Measurements from ENCODE around the gene FHOD3.
"Not testable (repeated sequence)": the region's sequence is repeated elsewhere in the genome, so short reads cannot be mapped to it uniquely, and the experiment has no call there.

Gene FHOD3

GRCh38 chr18:36455931-36456330, 158.4 kb downstream of the FHOD3 start:
- no peak for DNase-seq

DNA sequence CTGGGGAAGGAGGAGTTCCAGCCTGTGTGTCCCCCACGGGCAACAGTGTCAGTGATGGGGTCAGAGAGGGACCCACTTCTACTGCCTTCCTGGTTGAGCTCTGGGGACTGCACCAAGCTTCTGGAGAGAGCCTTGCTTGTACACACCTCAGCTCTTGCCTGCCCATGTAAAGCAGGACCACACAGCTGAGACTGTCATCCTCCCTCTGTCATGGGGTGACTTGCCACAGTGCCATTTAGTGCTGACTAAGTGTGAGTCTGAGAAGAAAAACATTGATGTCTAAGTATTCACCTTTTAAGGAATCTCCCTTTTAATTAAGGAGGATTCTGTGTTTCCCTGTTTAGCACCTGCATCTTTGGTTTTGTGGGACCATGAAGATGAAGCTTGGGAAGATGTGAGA, 159.1 kb downstream of the FHOD3 start:
- DNase-seq: no peak

GRCh38 chr18:36457683-36458082, 160.2 kb downstream of the FHOD3 start:
- DNase-seq: no peak

- DNase-seq: no peak
These were observed 160.8 kb downstream of the FHOD3 start for GRCh38 chr18:36458306-36458705.

- no peak for DNase-seq
These were observed 161.7 kb downstream of the FHOD3 start for GRCh38 chr18:36459203-36459602.

DNA sequence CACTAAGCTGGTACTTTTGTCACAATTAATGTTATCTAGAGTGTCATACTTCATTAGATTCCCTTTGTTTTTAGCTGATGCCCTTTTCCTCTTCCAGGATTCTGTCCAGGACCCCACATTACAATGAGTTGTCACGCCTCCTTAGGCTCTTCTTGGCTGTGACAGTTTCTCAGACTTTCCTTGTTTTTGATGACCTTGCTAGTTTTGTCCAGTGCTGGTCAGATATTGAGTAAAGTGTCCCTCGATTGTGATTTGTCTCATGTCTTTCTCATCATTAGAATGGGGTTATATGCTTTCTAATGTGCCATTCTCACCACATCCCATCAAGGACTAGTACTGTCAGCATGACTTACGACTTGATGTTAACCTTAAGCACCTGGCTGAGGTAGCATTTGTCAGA, 162.3 kb downstream of the FHOD3 start:
- no peak for DNase-seq

DNA sequence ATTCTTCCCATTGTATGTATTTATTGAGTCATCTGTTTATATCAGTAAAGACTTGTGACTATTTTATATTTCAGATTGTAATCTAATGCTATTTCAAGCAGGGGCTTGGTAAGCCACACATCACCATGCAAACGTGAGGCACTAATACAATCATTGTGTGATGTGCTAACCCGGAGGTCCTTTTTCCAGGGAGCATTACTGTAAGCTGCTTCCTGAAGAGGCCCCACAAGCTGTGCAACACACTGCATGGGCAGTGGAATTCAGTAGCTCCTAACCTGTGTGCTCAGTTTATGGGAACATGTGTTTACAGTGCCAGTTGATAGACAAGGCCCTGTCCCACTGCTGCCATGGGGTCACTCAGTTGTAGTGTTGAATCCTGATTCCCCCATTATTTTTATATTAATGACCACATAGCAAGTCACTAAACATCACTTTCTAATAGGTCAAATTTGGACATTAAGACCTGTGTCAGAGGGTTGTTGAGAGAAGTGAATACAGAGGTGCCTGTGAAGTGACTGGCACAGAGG, 162.9 kb downstream of the FHOD3 start:
- no peak for DNase-seq

DNA sequence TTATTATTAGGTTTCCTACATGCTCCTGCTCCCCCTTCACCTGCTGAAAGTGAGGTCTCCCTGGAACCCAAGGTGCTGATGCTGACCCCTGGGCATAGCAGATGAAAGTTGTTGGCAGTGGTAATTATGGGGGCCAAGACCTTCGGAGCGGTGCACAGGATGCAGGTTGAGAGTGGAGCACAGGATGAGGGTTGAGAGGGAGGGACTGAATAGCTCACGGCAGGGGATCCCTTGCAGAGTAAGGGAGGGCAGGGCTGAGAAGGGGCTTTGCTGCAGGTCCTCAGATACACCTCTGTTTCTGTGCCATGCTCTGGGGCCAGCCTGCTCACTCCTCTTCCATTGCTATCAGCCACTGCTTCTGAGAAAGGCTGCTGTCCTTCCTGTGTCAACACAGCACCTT, 163.3 kb downstream of the FHOD3 start:
- no peak for DNase-seq

- no peak for DNase-seq
These were observed 164.1 kb downstream of the FHOD3 start for GRCh38 chr18:36461551-36461987.

DNA sequence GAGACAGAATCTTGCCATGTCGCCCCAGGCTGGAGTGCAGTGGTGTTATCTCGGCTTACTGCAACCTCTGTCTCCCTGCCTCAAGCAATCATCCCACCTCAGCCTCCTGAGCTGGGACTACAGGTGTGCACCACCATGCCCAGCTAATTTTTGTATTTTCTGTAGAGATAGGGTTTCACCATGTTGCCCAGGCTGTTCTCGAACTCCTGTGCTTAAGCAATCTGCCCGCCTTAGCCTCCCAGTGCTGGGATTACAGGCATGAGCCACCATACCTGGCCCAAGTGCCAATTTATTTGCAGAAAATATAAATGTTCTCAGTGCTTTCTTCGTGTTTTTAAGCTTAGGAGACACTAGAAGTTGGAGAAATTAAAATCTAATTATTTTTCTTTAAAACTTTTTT, 166.0 kb downstream of the FHOD3 start:
- not testable (repeated sequence) for DNase-seq

- no peak for DNase-seq
These were observed 166.7 kb downstream of the FHOD3 start for GRCh38 chr18:36464126-36464651.

GRCh38 chr18:36465276-36465675, 167.8 kb downstream of the FHOD3 start:
- no peak for DNase-seq

GRCh38 chr18:36465970-36466369, 168.5 kb downstream of the FHOD3 start:
- no peak for DNase-seq

DNA sequence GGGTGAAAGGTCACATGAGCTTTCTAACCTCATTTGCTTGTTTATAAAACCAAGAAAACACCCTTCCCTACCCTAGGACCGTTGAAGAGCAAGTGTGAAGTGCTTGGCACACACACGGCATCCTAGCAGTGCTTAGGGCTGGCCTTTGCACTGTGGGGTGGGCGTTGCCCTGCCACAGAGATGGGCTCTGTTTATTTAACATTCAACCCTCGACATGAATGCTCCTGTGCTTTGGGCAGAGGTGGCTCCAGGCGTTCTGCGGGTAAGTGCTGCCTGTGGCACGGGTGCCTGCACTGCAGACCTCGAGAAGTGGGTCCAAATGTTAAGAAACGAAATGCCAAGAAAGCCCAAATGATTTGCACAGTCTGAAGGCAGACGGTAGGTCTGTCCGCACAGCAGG, 170.1 kb downstream of the FHOD3 start:
- DNase-seq: no peak

DNA sequence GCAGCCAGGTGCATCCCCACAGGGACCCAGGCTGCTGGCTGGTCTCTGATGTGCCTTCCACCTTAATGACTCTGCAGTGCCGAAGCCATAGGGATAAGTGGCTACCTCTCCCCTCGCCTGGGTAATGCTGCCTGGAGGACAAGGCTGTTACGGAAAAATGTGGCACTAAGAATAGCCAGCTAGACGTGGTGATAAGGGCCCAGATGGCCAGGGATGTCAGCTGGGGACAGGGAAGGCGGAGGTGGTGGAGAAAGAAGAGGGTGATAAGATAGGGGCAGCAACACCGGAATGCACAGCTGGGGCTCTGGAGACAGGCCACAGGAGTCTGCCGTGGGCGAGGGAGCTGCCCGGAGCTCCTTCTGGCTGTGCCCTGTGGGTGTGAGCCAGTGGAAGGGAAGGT, 170.6 kb downstream of the FHOD3 start:
- DNase-seq: no peak

DNA sequence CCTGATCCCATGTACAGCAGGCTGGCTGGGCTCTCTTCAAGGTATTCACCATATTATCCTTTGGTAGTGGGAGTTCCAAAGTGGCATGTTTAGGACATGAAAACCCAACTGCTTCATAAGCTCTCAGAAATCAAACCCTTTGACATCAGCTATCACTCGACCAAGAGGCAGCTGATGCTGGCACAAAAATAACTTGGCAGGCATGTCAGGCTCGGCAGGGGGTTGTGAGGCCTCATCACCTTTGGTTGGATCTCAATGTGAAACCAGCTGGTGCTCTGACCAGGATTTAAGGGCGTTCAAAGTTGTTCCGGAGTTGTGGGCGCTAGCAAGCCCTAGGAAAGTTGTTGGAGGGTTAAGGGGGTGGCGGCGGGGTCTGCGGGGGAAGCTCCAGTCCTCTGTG, 171.9 kb downstream of the FHOD3 start:
- no peak for DNase-seq

DNA sequence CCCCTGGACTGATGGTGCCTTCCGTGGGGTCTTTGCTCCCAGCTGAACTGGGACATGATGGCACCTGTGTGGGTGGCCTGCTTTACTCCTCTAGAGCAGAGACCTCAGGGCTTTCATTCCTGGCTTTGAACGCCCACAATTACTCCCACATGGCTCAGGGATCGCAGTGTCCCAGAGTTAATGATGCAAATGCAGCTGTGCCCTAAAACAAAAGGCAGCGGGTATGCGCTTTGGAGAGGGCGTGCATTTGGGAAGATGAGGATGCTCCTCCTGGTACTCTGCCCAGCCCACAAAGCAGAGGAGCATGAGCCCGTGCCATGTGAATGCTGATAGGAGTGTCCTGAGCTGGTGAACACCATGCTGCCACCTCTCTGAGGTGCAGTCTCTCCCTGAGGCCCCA, 173.4 kb downstream of the FHOD3 start:
- no peak for DNase-seq

GRCh38 chr18:36471393-36471792, 173.9 kb downstream of the FHOD3 start:
- DNase-seq: no peak

- no peak for DNase-seq
These were observed 178.9 kb downstream of the FHOD3 start for GRCh38 chr18:36476433-36476832.

GRCh38 chr18:36477776-36478175, 180.3 kb downstream of the FHOD3 start:
- no peak for DNase-seq

DNA sequence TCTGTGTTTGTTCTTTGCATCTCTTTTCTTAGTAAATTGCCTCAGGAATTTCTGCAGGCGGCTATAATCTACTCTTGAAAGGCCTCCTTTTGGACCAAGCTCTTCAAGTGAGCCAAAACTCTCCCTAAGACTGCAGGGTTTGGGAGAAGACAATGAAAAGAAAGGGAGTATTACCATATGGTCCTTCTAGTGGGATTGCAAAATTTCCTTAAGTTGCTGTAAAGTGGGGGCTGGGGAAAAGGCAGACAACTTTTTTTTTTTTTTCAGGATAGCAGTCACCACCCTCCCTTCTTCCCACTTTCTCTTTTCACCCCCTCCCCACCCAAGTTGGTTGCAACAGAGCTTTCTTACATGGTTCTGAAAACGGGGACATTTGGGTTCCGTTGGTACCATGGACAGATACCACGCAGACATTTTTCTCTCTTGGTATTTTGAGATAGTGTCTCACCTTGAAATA, 183.7 kb downstream of the FHOD3 start:
- no peak for DNase-seq

GRCh38 chr18:36481935-36482334, 184.4 kb downstream of the FHOD3 start:
- DNase-seq: no peak

DNA sequence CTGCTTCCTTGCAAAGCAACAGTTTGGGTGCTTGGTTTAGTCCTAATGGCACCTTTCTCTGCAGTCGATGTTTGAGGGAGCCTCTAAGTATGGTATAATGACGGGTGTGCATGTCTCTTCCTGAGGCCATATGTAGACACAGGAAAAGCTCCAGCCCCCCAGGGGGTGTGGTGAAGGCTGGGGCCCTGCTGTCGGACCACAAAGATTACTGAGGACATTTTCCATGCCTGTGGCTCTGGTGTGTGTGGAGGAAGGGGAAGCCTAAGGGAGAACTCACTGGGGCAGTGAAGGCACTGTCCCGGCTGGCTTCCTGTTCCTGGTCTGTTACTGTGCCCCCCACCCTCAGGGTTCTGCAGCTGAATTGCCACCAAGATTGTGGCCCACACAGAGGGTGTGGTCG, 187.1 kb downstream of the FHOD3 start:
- DNase-seq: no peak

GRCh38 chr18:36485772-36486171, 188.3 kb downstream of the FHOD3 start:
- no peak for DNase-seq

GRCh38 chr18:36488131-36488530, 190.6 kb downstream of the FHOD3 start:
- DNase-seq: no peak

Measured in DMS79 (cell line).